Stomach smooth muscle (tissue), 2 donors: Measurements from ENCODE around the gene ADAMTS8.

Experiments
- H3K27ac ChIP-seq: one replicate; pipeline ENCODE4 v1.7.0; 2013; ENCODE audit warnings: mild to moderate bottlenecking, low read length, inconsistent platforms
- H3K27me3 ChIP-seq, 2 donors: one replicate each; pipeline ENCODE4 v1.7.0; 2013; ENCODE audit warnings: low read length in 2 of 2; ENCODE audit not compliant: insufficient read depth in 2 of 2, control insufficient read depth in 1 of 2
- H3K36me3 ChIP-seq, 2 donors: one replicate each; pipeline ENCODE4 v1.7.0; 2013; ENCODE audit warnings: low read length in 2 of 2; ENCODE audit not compliant: control insufficient read depth in 2 of 2, insufficient read depth in 2 of 2
- H3K4me1 ChIP-seq: one replicate; pipeline ENCODE4 v1.7.0; 2013; ENCODE audit warnings: low read length; ENCODE audit not compliant: control insufficient read depth, insufficient read depth
- H3K4me3 ChIP-seq, 2 donors: one replicate each; pipeline ENCODE4 v1.7.0; 2013; ENCODE audit warnings: low read length in 2 of 2
- H3K9ac ChIP-seq, 2 donors: one replicate each; pipeline ENCODE4 v1.7.0; 2013; ENCODE audit warnings: low read length in 2 of 2, mild to moderate bottlenecking in 1 of 2
- H3K9me3 ChIP-seq, 2 donors: one replicate each; pipeline ENCODE4 v1.7.0; 2013; ENCODE audit warnings: low read length in 2 of 2; ENCODE audit not compliant: control insufficient read depth in 2 of 2
- donor health status: healthy.
- donor health status: Pancreatic carcinoma.

Gene ADAMTS8

DNA sequence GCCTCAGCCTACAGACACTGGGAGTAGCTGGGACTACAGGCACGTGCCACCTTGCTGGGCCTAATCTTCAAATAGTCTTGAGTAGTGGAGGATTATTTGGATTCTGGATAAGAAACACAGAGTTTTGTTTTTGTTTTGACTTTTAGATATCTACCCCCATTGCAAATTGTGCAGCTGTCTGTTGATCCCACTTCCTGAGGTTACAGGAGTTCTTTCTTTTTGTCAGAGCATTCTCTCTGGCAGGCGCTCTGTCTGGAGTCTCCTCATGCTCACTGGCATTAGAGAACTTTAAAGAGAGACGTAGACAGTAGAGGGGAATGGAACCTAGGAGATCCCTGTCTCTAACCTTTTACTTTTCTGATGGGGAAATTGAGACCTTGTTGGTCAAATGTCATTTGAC lies 7.8 kb upstream of the ADAMTS8 start:
- Histone ChIP-seq H3K4me1 (no peaks in the 10 kb centered on the region), H3K9me3 (no peaks in the 10 kb centered on the region), H3K27ac (no peak overlapping the region), H3K36me3 (no peaks in the 10 kb centered on the region), H3K27me3 (no peaks in the 10 kb centered on the region), H3K4me3 (no peak overlapping the region), H3K9ac (no peak overlapping the region)

DNA sequence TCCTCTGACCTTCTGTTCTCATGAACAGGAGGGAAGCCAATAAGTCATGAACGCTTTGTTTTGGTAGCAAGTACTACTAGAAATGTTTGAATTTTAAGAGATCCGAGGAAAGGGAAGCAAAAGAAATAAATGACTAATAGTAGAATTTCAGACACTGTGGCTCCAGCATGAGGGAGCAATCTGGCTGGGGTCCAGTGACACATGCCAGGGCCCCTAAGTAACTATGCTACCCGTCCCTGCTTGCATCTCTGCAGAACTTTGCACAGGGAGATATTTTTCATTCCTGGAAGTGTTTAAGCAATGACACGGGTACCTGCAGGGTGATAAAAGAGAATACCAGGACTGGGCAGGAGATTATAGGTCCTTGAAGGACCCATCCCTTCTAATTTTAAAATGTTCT lies 7.3 kb upstream of the ADAMTS8 start:
- Histone ChIP-seq H3K4me3 (no peak overlapping the region), H3K9me3 (no peaks in the 10 kb centered on the region), H3K9ac (no peak overlapping the region), H3K36me3 (no peaks in the 10 kb centered on the region), H3K27me3 (no peaks in the 10 kb centered on the region), H3K4me1 (no peaks in the 10 kb centered on the region), H3K27ac (no peak overlapping the region)

DNA sequence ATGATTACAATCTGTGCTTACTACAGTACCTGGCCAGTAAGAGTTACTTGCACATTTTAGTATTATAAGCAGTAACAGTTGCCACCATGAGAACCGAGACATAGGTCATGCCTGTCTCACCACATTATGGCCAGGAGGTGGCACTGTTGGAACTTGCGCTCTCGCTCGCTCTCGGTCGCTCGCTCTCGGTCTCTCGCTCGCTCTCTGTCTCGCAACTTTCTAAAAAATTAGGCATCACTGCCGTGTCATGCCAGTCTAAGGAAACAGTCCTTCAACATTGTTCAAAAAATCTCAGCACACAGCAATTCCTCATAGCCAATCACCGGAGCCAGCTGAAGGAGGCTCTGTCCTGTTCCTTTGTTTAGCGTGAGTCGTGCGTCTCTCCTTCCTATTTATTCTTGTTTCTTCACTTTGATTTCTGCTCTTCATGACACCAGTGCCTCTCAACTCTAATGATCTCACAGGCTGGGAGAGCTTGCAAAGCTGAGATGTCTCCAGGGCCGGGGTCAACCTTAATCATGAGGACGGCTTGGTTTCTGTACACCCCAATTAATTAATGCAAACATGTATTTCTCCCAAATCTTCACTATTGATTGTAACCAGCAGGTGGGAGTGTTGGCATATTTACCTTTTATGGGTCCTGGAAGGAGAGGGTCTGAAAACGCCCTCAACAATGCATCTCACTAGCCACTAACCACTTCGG lies 6.3 kb upstream of the ADAMTS8 start:
- Histone ChIP-seq H3K4me1 (no peaks in the 10 kb centered on the region), H3K27me3 (no peaks in the 10 kb centered on the region), H3K9me3 (no peaks in the 10 kb centered on the region), H3K36me3 (no peaks in the 10 kb centered on the region), H3K9ac (peak overlapping the region; percentile 71 to 85), H3K4me3 (peak overlapping the region; percentile 91 to 94), H3K27ac (peak overlapping the region; percentile 60)

DNA sequence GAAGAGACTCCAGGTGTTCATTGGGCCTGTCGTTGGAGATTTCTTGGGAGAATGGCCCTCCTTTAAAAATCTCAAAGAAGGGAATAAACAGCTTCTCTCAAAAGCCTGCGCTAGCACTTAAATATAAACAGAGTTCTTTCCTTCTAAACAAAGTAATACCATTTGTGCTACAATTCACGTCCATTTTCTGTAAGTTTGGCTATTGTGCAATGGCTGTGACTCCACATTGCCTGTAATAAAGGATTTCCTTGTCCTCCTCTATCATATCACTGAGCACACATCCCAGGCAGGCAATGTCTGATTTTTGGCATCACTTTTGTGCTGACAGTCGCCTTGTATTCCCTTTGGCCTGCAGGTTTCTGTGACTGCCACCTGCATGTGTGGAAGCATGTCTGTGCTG lies 4.9 kb upstream of the ADAMTS8 start:
- no peaks in the 10 kb centered on the region for H3K9me3 ChIP-seq
- no peak overlapping the region for H3K27ac ChIP-seq
- H3K27me3 ChIP-seq: no peaks in the 10 kb centered on the region
- H3K4me3 ChIP-seq: no peak overlapping the region
- H3K9ac ChIP-seq: no peak overlapping the region
- H3K36me3 ChIP-seq: no peaks in the 10 kb centered on the region
- peaks cover 9% of the 10 kb centered on the region for H3K4me1 ChIP-seq

DNA sequence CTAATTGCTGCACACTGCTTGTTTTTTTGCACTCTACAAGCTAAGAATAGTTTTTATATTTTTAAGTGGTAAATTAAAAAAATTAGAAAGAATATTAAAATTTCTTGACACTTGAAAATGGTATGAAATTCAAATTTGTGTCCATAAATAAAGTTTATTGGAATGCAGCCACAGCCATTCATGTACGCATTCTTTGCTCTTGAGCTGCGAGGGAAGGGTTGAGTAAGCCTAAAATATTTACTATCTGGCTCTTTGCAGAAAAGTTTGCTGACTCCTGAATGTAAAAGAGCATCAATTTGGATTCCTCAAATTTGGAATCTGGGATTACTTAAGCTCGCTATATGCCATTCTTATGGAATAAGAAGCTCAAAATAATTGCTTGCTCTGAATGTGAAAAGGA lies 3.4 kb upstream of the ADAMTS8 start:
- peaks cover 19% of the 10 kb centered on the region for H3K4me1 ChIP-seq
- H3K27ac ChIP-seq: no peak overlapping the region
- H3K27me3 ChIP-seq: no peaks in the 10 kb centered on the region
- no peak overlapping the region for H3K9ac ChIP-seq
- H3K4me3 ChIP-seq: no peak overlapping the region
- no peaks in the 10 kb centered on the region for H3K9me3 ChIP-seq
- H3K36me3 ChIP-seq: no peaks in the 10 kb centered on the region

DNA sequence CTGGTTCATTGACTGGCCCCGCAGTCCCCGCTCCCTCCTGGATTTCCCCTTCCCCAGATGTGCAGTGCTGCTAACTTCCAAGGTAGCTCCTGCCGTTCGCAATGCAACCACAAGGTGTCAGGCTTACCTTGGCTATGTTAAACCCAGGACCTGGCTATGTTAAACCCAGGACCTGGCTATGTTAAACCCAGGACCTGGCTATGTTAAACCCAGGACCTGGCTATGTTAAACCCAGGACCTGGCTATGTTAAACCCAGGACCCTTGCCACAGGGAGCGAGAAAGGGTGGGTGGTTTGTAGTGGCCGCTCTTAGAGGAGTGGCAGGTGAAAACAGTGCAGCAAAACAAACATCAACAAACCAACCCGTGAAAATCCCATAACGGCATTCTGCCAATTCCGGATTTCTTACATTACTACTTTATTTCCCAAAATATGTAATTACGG lies 2.9 kb upstream of the ADAMTS8 start:
- H3K27me3 ChIP-seq: no peaks in the 10 kb centered on the region
- peaks cover 24% of the 10 kb centered on the region for H3K4me1 ChIP-seq

DNA sequence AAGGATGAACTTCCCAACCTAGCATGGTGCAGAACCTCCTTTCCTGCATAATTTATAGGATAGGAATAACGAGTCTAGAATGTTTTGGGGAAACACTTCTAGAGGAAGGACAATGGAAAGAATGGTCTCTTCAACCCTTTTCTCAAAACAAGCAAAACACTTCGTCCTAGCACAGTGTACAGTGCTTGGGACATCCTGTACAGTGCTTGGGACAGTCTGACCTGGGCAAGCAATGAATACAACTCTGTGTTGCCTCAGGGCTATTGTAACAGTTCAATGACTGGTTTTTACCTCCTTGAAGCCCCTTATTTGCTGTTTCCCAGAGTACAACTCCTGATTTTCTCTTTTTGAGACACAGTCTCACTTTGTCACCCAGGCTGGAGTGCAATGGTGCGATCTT lies 1.6 kb upstream of the ADAMTS8 start:
- no peaks in the 10 kb centered on the region for H3K27me3 ChIP-seq
- H3K4me3 ChIP-seq: no peak overlapping the region
- H3K27ac ChIP-seq: no peak overlapping the region

More for the DNA sequence above, 2.9 kb upstream of the ADAMTS8 start:
- Histone ChIP-seq H3K9me3 (no peaks in the 10 kb centered on the region), H3K36me3 (no peaks in the 10 kb centered on the region), H3K27ac (no peak overlapping the region), H3K4me3 (no peak overlapping the region), H3K9ac (no peak overlapping the region)

DNA sequence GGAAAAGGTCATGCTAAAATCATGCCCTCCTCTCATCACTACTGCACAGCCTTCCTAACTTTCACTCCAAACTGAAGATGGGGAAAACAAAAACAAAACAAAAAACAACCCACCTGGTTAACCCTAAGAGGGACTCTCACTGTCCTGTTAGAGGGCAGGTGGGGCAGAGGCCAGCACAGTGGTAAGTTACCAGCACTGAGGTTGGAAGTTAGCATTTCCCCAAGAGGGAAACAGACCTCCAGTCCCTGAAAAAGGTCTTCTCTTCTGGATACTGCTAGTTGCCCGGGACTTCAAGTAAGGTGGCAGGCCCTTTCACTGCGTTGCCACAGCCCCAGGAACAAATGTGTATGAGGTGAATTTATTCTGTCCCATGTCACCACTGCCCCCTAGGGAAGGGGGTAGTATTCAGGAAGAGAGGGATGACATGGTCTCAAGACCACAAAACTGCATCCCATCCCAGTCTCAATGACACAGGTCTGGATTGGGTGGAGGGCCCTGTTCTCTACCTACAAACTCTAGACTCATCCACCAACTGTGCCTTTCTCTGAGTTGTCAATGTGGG lies 792 bp upstream of the ADAMTS8 start:
- Histone ChIP-seq H3K4me3 (peak overlapping the region in 1 of 2 donors; percentile 70), H3K27ac (no peak overlapping the region), H3K9me3 (no peaks in the 10 kb centered on the region), H3K36me3 (no peaks in the 10 kb centered on the region), H3K4me1 (peaks cover 28% of the 10 kb centered on the region), H3K27me3 (no peaks in the 10 kb centered on the region), H3K9ac (no peak overlapping the region)

More for the DNA sequence above, 1.6 kb upstream of the ADAMTS8 start:
- no peak overlapping the region for H3K9ac ChIP-seq
- H3K4me1 ChIP-seq: peaks cover 28% of the 10 kb centered on the region
- no peaks in the 10 kb centered on the region for H3K36me3 ChIP-seq
- no peaks in the 10 kb centered on the region for H3K9me3 ChIP-seq

DNA sequence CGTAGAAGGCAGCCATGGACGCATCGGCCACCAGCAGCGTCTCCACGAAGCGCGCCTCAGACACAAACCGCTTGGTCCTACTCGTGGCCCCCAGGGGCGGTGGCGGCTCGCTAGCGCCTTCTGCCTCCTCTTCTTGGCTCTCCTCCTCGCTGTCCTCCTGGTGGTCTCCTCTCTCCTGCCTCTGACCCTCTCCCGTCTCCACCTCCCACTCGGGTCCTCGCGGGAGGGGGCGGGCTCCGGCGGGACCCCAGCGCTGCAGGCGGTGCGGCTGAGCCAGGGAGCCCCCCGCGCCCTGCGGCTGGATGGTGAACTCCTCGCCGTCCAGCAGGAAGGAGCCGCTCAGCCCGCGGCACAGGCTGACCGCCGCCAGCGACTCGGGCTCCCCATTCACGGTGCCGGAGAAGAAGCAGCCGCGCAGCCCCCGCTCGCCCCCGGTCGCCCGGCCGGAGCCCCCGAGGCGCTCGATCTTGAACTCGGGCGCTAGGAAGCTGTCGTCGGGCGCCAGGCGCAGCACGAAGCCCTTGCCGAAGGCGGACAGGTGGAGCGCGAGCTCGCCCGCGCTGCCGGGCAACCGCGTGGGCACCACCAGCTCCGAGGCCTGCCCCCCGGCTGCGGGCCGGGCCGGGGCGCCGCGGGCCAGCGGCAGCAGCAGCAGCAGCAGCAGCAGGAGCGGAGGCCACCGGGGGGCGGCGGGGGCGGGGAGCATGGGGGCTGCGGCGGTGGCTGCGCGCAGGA lies 661 bp downstream of the ADAMTS8 start:
- Histone ChIP-seq H3K27ac (no peak overlapping the region), H3K36me3 (no peaks in the 10 kb centered on the region), H3K4me1 (peaks cover 28% of the 10 kb centered on the region), H3K9me3 (no peaks in the 10 kb centered on the region), H3K4me3 (peak overlapping the region; percentile 64 to 70), H3K9ac (peak overlapping the region; percentile 42 to 76), H3K27me3 (no peaks in the 10 kb centered on the region)

DNA sequence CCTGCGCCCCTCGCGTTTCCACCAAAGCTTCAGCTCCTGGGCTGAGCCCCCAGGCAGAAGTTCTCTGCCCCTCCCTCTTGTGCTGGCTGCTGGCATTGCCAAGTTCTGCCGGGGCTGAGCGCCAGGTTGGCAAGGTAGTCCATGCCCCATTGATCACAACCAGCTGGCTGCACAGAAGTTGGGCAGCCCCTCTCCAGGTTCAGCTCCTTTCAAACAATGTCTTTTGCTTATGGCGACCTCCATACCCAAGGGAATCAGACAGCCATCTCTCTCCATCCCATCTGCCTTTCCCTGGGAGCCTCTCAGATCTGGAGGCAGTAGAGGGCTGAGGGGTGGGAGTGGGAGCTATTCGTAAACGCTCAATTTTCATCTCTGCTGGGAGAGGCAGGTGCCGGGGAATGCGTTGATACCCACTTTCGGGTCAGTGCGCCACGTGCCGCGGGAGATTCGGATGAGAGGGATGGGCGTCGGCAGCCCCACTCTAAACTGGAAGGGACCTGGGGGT lies 1.5 kb downstream of the ADAMTS8 start:
- peak overlapping the region in 1 of 2 donors; percentile 76 for H3K9ac ChIP-seq
- peaks cover 28% of the 10 kb centered on the region for H3K4me1 ChIP-seq
- H3K4me3 ChIP-seq: peak overlapping the region; percentile 64 to 70
- no peaks in the 10 kb centered on the region for H3K27me3 ChIP-seq
- H3K9me3 ChIP-seq: no peaks in the 10 kb centered on the region
- H3K36me3 ChIP-seq: no peaks in the 10 kb centered on the region
- H3K27ac ChIP-seq: no peak overlapping the region
